ENCODE measurements around the gene DIPK1C. TPM values are rescaled to one million over a fixed set of nuclear protein-coding genes. Genes with fewer than 3 reads are reported as not detected.

The DIPK1C gene
- total and polyA plus RNA-seq, 2 experiments from 2014 or later: 0.28 to 0.40 TPM

DNA sequence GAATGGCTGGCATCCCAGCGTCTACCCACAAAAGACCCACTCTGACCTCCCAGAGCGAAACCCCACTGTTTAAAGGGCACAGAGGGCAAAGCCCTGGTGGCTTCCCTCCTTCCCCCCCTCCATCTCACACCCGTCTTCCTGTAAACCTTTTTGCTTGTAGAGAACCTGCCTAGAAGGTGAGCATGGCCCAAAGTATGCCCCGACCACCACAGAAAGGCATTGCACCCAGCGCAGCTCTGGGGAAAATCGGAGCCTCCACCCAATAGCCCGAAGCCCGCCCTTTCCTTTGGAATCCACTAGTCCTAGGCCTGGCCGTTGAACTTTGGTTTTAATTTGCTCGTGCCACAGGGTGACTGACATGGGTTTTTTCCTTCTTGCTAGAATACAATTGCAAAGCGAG is 22.6 kb downstream of the DIPK1C start:
- 92% methylated on average over 11 of the region's 11 CpGs for WGBS (ENCODE audit: low lambda C conversion rate, missing lambda C conversion rate)
- Histone ChIP-seq H3K36me3 (replicated peaks; ENCODE audit: insufficient read depth, low read depth) (no peaks in the 10 kb centered on the region), H3K4me1 (ENCODE audit: insufficient read depth) (no peaks in the 10 kb centered on the region), H3K4me2 (no peak overlapping the region), H3K9me3 (ENCODE audit: low read depth) (no peaks in the 10 kb centered on the region), H3K79me2 (no peaks in the 10 kb centered on the region), H3K9me2 (replicated peaks; ENCODE audit: insufficient read depth) (no peaks in the 10 kb centered on the region), H2AFZ (no peak overlapping the region), H3K4me3 (no peak overlapping the region), H4K20me1 (ENCODE audit: insufficient read depth, poor library complexity, severe bottlenecking) (no peaks in the 10 kb centered on the region), H3K27ac (no peak overlapping the region), H3K27me3 (no peaks in the 10 kb centered on the region)
- no peak for TF ChIP-seq EZH2phosphoT487 (IDR thresholded peaks at IDR 0.05; ENCODE audit: low read depth, severe bottlenecking, unreplicated experiment)
- TF ChIP-seq, protein P1, sequence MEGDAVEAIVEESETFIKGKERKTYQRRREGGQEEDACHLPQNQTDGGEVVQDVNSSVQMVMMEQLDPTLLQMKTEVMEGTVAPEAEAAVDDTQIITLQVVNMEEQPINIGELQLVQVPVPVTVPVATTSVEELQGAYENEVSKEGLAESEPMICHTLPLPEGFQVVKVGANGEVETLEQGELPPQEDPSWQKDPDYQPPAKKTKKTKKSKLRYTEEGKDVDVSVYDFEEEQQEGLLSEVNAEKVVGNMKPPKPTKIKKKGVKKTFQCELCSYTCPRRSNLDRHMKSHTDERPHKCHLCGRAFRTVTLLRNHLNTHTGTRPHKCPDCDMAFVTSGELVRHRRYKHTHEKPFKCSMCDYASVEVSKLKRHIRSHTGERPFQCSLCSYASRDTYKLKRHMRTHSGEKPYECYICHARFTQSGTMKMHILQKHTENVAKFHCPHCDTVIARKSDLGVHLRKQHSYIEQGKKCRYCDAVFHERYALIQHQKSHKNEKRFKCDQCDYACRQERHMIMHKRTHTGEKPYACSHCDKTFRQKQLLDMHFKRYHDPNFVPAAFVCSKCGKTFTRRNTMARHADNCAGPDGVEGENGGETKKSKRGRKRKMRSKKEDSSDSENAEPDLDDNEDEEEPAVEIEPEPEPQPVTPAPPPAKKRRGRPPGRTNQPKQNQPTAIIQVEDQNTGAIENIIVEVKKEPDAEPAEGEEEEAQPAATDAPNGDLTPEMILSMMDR (IDR thresholded peaks at IDR 0.05; ENCODE audit: poor library complexity): no peak
- no peak for TF ChIP-seq EZH2 (IDR thresholded peaks at IDR 0.05; ENCODE audit: borderline replicate concordance)
- DNase-seq (ENCODE audit: low spot score): no peak

DNA sequence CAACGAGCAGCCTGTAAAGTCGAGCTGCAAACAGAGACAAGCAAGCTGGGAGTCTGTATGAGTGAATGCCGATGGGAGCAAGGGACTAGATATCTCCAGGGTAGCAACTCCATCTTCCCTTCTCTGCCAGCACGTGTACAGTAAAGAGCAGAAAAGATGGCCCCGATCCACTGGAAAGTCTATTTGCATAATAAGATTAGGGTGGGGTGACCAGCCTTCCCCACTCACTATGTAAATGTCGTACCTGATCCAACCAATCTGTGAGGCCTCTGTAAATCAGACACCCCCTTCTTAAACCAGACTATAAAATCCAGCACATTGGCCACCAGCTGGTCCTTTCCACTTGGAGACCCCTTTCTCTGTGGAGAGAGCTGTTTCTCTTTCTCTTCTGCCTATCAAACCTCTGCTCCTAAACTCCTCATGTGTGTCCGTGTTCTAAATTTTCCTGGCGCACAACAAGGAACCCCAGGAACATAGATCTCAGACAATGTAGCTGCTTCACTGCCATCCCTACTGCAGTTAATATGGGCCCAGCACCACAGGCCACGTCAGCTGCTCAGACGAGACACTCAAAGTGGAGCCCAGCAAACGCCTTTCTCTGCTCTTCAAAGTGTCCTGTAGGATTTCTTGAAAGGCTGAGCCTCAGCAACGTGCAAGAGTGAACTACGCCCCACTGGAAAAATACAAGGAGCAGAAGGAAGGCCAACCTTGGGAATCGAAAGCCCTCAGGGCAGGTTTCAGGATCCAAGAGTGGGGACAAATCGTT is 26.1 kb downstream of the DIPK1C start:
- 68% methylated on average over 15 of the region's 15 CpGs for WGBS (ENCODE audit: low lambda C conversion rate, missing lambda C conversion rate)
- H3K9me2 ChIP-seq (replicated peaks; ENCODE audit: insufficient read depth): no peaks in the 10 kb centered on the region
- no peaks in the 10 kb centered on the region for H3K4me1 ChIP-seq (ENCODE audit: insufficient read depth)
- no peaks in the 10 kb centered on the region for H4K20me1 ChIP-seq (ENCODE audit: insufficient read depth, poor library complexity, severe bottlenecking)
- no peak overlapping the region for H3K4me2 ChIP-seq
- no peaks in the 10 kb centered on the region for H3K27me3 ChIP-seq
- no peaks in the 10 kb centered on the region for H3K79me2 ChIP-seq
- H3K4me3 ChIP-seq: no peak overlapping the region
- no peak overlapping the region for H2AFZ ChIP-seq
- H3K9me3 ChIP-seq (ENCODE audit: low read depth): no peaks in the 10 kb centered on the region
- TF ChIP-seq EZH2phosphoT487 (IDR thresholded peaks at IDR 0.05; ENCODE audit: low read depth, severe bottlenecking, unreplicated experiment) (no peak), EZH2 (IDR thresholded peaks at IDR 0.05; ENCODE audit: borderline replicate concordance) (no peak)
- TF ChIP-seq, protein P1 (IDR thresholded peaks at IDR 0.05; ENCODE audit: poor library complexity): no peak
- H3K36me3 ChIP-seq (replicated peaks; ENCODE audit: insufficient read depth, low read depth): no peaks in the 10 kb centered on the region
- no peak for DNase-seq (ENCODE audit: low spot score)
- no peak overlapping the region for H3K27ac ChIP-seq

DNA sequence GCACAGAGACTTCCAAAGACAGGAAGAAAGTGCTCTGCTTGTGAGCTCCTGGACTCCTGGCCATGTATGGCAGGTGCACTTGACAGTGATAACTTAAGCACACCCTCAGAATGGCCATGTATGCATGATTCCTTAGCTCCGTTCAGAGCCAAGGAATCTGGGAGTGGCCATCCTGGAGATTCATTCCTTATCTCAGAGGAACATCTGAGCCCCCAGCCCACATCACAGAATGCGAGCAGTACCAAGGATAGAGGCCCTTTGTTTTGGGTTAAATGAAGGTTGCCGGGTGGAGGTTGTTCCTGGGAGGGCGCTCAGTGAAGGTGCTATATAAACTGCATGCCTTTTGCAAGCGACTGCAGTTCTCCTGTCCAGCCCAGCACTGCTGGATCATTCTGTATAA is 26.9 kb downstream of the DIPK1C start:
- Histone ChIP-seq H3K36me3 (replicated peaks; ENCODE audit: insufficient read depth, low read depth) (no peaks in the 10 kb centered on the region), H3K9me2 (replicated peaks; ENCODE audit: insufficient read depth) (no peaks in the 10 kb centered on the region), H3K4me2 (no peak overlapping the region), H4K20me1 (ENCODE audit: insufficient read depth, poor library complexity, severe bottlenecking) (no peaks in the 10 kb centered on the region), H3K4me3 (no peak overlapping the region), H3K4me1 (ENCODE audit: insufficient read depth) (no peaks in the 10 kb centered on the region), H3K27me3 (no peaks in the 10 kb centered on the region), H3K79me2 (no peaks in the 10 kb centered on the region), H3K9me3 (ENCODE audit: low read depth) (no peaks in the 10 kb centered on the region), H3K27ac (no peak overlapping the region), H2AFZ (no peak overlapping the region)
- TF ChIP-seq, protein P1 (IDR thresholded peaks at IDR 0.05; ENCODE audit: poor library complexity): no peak
- no peak for TF ChIP-seq EZH2 (IDR thresholded peaks at IDR 0.05; ENCODE audit: borderline replicate concordance)
- TF ChIP-seq EZH2phosphoT487 (IDR thresholded peaks at IDR 0.05; ENCODE audit: low read depth, severe bottlenecking, unreplicated experiment): no peak
- 55% methylated on average over 5 of the region's 5 CpGs for WGBS (ENCODE audit: low lambda C conversion rate, missing lambda C conversion rate)
- DNase-seq (ENCODE audit: low spot score): no peak

Measured in hepatocyte (in vitro differentiated cells).